ENCODE data around the gene UBQLN2.

GRCh38 chrX:56554870-56555269 lies 8.6 kb upstream of the UBQLN2 start:
- no peak for TF ChIP-seq EZH2 (IDR thresholded peaks at IDR 0.05; ENCODE audit: insufficient read depth, poor library complexity, severe bottlenecking)
- no peak for TF ChIP-seq EZH2phosphoT487 (IDR thresholded peaks at IDR 0.05; ENCODE audit: insufficient read depth, low read depth)
